Transverse colon (tissue), 4 donors: ENCODE results near the gene DELE1.

ENCODE experiments used
- CTCF ChIP-seq, 5 experiments: fragments of 200-600 bp in 3 of 5; fragments of 450-650 bp in 2 of 5; sonication (generic) in 3 of 5; IDR thresholded peaks; 1 replicate in 2 of 5; 2 replicates in 3 of 5; pipeline ENCODE4 v1.5.1; 2016 to 2017; ENCODE audit warnings: antibody characterized with exemption in 5 of 5, inconsistent platforms in 3 of 5, mild to moderate bottlenecking in 2 of 5, moderate library complexity in 1 of 5
- EP300 ChIP-seq: sonication (generic); formaldehyde crosslinking; IDR thresholded peaks from one replicate; pipeline ENCODE4 v1.6.1; 2017; ENCODE audit warnings: antibody characterized with exemption, low read depth
- POLR2A ChIP-seq: fragments of 450-650 bp; IDR thresholded peaks from one replicate; pipeline ENCODE4 v1.6.1; 2016; ENCODE audit warnings: antibody characterized with exemption, mild to moderate bottlenecking, moderate library complexity
- POLR2AphosphoS5 ChIP-seq, 3 donors: sonication (generic); formaldehyde crosslinking; IDR thresholded peaks; one replicate each; pipeline ENCODE4 v1.6.1; 2016; ENCODE audit warnings: antibody characterized with exemption in 3 of 3

GRCh38 chr5:141915881-141916336 lies 7.8 kb upstream of the DELE1 start:
- TF ChIP-seq POLR2A (no peak), EP300 (no peak), CTCF (IDR thresholded peaks at IDR 0.05) (no peak), POLR2AphosphoS5 (IDR thresholded peaks at IDR 0.05) (no peak)
